Mesenteric fat pad (tissue), 1 donor: Measurements from ENCODE around the gene ME1. TPM values are rescaled to one million over a fixed set of nuclear protein-coding genes. Genes with fewer than 3 reads are reported as not detected.
"Not testable (repeated sequence)": the region's sequence is repeated elsewhere in the genome, so short reads cannot be mapped to it uniquely, and the experiment has no call there.

ENCODE experiments used
- DNase-seq: peaks from one replicate; pipeline ENCODE4 v3.0.0-alpha.2; 2020; ENCODE audit warnings: low spot score
- total RNA-seq: library from RNA; stranded (reverse); fragmentation: NEBNext Ultra II Directional; extraction: Animal tissue kit (Norgen Biotek cat#: 25700); gene quantifications from one replicate; pipeline ENCODE4 v1.2.1, GENCODE V29; 2021
- donor health status: DM: yes; HTN: yes; CAD: no.

The ME1 gene
- total RNA-seq, 1 donor from 2014 or later = 31.7 TPM

- DNase-seq = no peak
Measured at GRCh38 chr6:83260577-83260976, 170.3 kb downstream of the ME1 start.

DNA sequence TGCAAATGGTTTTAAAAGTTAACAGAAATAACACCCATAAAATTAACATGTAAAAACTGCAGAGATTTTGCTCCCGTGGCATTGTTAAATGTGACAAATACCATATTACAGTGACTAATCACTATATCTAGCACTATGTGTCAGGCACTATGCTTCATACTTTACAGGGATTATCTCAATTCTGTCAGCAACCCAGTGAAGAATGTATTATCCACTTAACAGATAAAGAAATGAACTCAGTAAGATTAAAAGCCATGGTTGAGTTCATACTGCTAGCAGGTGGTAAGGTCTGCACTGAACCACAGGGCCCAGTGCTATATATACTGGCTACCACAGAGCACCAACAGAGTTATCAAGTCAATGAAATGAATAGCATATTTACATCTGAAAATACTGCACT, 172.3 kb downstream of the ME1 start:
- no peak for DNase-seq

GRCh38 chr6:83257791-83258190, 173.1 kb downstream of the ME1 start:
- DNase-seq = no peak

DNA sequence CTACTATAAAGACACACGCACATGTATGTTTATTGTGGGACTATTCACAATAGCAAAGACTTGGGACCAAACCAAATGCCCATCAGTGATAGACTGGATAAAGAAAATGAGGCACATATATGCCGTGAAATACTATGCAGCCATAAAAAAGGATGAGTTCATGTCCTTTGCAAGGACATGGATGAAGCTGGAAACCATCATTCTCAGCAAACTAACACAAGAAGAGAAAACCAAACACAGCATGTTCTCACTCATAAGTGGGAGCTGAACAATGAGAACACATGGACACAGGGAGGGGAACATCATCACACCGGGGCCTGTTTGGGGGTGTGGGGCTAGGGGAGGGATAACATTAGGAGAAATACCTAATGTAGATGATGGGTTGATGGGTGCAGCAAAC, 174.1 kb downstream of the ME1 start:
- not testable (repeated sequence) for DNase-seq

DNA sequence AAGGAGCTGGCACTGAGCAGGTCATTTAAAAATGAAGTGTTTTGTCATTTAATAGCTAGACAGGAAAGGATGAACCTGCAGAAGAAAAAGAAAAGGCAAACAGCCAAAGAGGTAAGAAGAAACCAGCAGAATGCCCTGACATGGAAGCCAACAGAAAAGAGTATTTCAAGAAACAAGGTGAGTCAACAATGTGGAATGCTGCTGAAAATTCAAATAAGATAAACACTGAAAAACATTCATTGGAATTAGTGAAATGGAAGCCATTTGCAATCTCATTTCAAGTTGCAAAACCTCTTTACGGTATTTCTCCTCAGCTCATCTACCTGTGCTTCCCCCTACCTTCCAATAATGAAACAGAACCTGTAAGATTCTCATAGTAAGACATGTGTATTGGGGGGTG, 178.1 kb downstream of the ME1 start:
- DNase-seq = no peak

GRCh38 chr6:83250235-83250634, 180.6 kb downstream of the ME1 start:
- DNase-seq = no peak

- no peak for DNase-seq
Measured at GRCh38 chr6:83247471-83247870, 183.4 kb downstream of the ME1 start.

DNA sequence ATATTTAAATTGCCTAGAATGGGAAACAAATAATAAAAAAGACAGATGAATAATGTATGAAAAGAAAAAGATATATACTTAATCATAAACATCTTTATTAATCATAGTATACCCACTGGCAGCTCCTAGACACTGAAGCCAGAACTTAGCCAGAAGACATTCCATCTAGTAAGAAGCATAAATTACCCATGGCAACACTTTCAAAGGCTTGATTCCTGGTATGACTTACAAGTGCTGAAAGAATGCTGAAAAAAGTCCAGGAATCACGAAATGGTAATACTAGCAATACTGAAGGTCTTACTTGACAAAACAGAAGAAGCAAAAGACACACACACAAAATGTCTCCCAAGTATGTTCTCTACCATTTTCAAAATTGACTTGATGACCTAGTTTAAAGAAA, 199.7 kb downstream of the ME1 start:
- no peak for DNase-seq

GRCh38 chr6:83226517-83226916, 204.3 kb downstream of the ME1 start:
- DNase-seq = no peak

- no peak for DNase-seq
Measured at GRCh38 chr6:83221889-83222479, 208.9 kb downstream of the ME1 start.

DNA sequence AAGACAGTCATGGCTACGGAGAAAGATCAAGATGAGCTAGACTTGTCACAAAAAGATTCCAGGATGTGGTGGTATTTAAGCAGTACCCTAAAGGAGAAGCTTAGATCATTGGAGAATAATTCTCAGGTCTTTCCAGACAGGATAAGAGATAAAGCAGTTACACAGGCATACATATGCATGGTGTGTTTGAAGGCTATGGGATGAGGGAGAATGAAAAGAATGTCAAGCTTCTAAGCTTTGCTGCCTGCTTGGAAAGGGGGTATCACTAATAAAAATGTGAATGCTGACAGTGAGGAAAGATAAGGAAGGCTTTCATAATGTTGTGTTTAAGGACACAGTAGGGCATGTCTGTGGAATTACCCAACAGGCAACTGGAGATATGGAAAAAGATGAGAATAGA, 209.6 kb downstream of the ME1 start:
- DNase-seq = no peak

DNA sequence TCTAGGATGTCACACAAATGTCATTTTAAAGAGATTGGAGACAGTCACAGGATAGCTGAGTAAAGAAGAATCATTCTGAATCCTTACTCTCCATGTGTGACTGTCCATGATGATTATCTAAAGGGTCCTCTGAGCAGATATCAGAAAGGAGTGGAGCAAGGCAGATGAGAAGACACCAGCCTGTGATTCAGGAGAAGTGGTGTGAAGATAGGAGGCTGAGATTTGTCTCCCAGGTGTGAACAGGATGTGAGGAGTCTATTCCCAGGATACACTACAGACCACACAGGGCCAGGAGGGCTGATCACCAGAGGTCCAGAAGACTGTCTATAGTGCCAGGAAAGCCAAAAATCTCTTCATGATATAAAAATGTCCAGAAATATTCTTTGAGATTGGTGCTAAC, 210.7 kb downstream of the ME1 start:
- DNase-seq = no peak

DNA sequence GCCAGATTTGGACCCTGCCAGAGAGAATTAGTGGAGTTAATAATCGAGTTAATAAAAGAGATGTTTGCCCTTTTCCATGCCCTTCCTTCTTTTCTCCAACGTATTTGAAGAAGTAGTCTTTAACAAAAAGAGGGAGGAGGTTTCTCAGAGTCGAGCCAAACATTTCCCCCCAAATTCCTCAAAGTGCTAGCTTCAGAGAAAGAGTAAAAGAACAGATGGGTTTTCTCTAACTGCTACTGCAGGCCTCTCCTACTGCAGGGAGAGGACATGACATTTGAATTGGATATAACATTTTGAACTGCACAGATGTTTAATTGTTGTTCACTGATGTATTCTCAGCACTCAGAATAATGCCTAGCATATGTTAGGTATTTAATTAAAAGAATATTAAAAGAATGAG, 212.2 kb downstream of the ME1 start:
- DNase-seq = no peak

DNA sequence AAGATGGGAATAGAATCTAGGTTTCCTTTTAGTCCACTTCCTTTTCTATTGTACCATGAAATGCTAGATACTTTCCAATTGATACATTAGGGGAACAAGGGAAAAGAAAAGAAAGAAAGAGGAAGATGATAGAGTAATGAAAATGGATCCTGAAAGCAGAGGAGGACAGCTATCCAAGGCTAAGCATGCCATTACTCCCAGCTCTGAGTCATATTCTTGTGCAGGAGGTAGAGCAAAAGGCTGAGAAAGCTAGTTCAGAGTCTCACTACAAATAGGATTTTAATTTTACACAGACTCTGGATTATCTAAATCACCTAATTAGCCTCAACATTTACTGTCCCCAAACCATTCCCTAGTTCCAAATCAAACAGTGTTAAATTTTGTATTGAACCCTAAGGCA, 214.0 kb downstream of the ME1 start:
- DNase-seq = no peak

DNA sequence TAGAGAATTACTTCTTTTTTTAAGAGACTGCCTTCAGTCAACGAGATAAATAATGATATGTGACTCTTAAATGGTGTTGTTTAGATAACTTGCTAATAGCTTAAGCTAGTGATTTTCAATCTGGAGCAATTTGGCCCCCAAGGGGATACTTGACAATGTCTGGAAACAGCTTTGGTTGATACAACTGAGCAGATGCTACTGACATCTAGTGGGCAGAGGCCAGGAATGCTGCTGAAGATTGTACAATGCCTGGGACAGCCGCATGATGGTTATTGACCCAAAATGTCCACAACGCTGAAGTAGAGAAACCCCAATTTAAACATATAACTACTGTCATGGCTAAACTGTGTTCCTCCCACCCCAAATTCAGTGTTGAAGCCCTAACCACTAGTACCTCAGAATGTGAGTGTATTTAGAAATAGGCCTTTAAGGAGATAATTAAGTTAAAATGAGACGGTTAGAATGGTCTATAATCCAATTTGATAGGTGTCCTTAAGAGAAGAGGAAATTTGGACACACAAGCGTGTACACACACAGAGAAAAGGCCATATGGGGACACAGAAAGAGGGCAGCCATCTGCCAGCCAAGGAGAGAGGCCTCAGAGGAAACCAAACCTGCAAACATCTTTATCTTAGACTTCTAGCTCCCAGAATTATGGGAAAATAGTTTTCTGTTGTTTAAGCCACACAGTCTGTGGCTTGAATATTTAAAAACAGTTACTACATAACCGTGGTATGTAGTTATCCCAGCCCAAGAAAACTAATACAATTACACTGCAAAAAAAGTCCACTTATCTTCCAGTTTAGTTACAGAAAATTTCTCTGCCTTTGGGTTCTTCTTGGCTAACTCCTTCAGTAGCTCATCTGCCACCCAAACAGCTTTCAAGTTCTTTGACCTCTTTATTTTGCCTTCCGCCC, 215.5 kb downstream of the ME1 start:
- no peak for DNase-seq

DNA sequence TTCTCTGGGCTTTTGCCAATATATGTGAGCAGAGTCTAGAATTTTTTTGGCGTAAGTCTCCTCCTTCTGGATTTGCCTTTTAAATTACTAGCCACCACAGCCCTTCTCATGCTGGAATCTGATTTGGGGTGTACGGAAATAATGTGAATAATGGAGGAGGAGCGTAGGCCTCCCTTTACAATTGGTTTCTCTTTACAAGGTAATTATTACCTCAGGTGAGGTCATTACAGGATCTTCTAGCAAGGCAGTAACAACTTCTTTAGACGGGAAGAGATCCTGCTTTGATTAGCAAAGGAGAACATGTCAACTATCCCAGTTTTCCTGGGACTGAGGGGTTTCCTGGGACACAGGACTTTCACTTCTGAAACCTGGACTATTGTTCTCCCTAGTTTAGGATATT, 228.8 kb downstream of the ME1 start:
- no peak for DNase-seq

DNA sequence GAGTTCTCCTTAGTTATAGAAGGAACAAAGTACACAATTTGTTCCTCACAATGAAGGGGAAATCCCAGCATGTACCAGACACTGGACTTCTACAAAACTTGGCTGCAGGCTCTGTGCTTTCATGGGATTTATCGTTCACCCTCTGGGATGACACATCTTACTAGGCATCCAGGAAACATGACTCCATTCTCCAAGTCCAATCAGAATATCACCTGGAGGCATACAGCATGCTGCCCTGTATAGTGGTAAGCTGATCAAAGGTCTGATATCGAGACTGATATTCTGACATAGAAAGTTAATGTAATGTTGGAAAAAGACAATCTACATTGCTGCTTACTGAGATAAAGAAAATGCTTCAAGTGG, 231.0 kb downstream of the ME1 start:
- no peak for DNase-seq

DNA sequence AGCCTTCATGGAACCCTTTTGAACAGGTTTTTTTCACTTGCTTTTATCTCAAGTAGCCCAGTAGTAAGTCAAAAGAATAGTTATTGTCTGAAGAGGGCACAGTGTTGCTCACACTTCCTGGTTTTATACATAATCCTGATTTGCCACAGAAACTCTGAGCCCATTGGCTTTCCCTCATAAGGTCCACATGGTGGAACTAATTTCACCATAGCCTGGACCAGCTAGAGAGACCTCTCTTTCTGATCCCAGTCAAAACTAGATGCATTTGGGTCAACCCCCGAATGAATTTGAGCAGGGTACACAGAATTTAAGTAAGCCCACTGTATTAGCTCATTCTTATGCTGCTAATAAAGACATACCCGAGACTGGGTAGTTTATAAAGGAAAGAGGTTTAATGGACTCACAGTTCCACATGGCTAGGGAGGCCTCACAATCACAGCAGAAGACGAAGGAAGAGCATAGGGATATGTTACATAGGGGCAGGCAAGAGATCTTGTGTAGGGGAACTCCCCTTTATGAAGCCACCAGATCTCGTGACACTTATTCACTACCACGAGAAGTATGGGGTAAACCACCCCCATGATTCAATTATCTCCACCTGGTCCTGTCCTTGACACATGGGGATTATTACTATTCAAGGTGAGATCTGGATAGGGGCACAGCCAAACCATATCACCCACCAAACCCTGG, 231.5 kb downstream of the ME1 start:
- no peak for DNase-seq

GRCh38 chr6:83198486-83199172, 232.2 kb downstream of the ME1 start:
- no peak for DNase-seq

GRCh38 chr6:83193747-83194566, 236.9 kb downstream of the ME1 start:
- DNase-seq = peak; percentile 90
